K562 (cell line): ENCODE results near the gene UBE2L5.

ENCODE experiments used
- CEBPB ChIP-seq: fragments of 450-650 bp; IDR thresholded peaks from 2 replicates; pipeline ENCODE4 v1.6.1; 2016; ENCODE audit warnings: missing genetic modification characterization, missing compliant biosample characterization
- CHD1 ChIP-seq: fragments of 200-600 bp; sonication (generic); IDR thresholded peaks from one replicate; pipeline ENCODE4 v1.6.1; 2012; ENCODE audit warnings: mild to moderate bottlenecking, moderate library complexity, low read length, inconsistent platforms
- SAP30 ChIP-seq: fragments of 200-600 bp; sonication (generic); IDR thresholded peaks from 2 replicates; pipeline ENCODE4 v1.6.1; 2012; ENCODE audit warnings: borderline replicate concordance, low read depth, mild to moderate bottlenecking, moderate library complexity, low read length, control low read depth, inconsistent platforms; ENCODE audit not compliant: insufficient read depth, poor library complexity, severe bottlenecking
- SMAD1 ChIP-seq: fragments of 150-350 bp; IDR thresholded peaks from 2 replicates; pipeline ENCODE4 v1.6.1; 2014; ENCODE audit warnings: low read length, low read depth; ENCODE audit not compliant: partially characterized antibody

DNA sequence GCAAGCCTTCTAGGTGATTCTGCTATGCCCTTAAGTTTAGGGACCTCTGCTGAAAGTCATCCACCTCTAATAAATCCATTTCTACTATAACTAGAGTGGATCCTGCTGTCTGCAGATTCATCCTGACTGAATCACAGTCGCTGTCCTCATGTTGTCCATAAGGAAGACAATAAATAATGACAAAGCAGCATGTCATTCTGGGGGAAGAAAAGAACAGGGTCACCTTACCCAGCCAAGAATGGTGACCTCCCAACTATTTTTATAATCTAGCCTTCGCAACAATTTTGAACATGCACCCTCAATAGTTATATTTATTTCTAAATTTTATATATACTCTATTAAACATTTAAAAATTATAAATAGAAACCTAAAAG is 45.0 kb upstream of the UBE2L5 start:
- TF ChIP-seq SAP30 (no peak), CHD1 (no peak), SMAD1 (no peak), CEBPB (tag) (no peak)
